ENCODE measurements around the gene ZDHHC13. TPM values are rescaled to one million over a fixed set of nuclear protein-coding genes. Genes with fewer than 3 reads are reported as not detected.

ZDHHC13 gene
- total RNA-seq, 2 experiments from 2014 or later, result 21.7 to 28.7 TPM

DNA sequence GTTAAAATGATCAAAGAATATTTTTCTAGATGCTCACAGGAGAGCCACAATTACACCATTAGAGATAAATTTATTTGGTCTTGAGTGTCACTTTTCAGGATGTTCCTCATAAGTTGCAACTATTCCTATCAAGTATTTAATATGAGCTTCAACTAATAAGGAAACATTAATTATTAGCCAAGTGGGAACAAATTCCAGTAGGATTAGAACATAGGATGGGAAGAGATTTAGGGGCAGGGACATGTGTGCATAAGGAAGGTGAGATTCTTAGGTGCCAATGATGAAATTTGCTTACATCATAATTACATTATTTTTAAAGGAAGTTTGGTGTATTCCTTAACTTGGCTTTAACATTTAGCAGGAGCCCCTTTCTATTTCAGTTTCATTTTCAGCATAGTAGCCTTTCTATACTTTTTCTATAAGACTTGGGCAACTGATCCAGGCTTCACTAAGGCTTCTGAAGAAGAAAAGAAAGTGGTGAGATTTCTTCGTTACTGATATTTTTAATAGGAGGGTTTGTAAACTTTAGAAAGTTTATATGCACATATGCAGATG lies 46.1 kb downstream of the ZDHHC13 start:
- DNase-seq (no peak), ATAC-seq (no peak)
- H3K27me3 Mint-ChIP-seq, result no peaks in the 10 kb centered on the region
- H3K4me1 Mint-ChIP-seq, result peaks cover 7% of the 10 kb centered on the region
- CTCF ChIA-PET, result no interaction called here
- peak overlapping the region; percentile 33 for H3K27ac Mint-ChIP-seq
- H3K4me3 Mint-ChIP-seq, result no peak overlapping the region
- H3K36me3 Mint-ChIP-seq, result peaks cover 42% of the 10 kb centered on the region
- no peaks in the 10 kb centered on the region for H3K9me3 Mint-ChIP-seq (ENCODE audit: low read depth)

GRCh38 chr11:19163617-19164016 lies 46.6 kb downstream of the ZDHHC13 start:
- no peak for ATAC-seq
- H3K27ac Mint-ChIP-seq, result no peak overlapping the region
- no peaks in the 10 kb centered on the region for H3K9me3 Mint-ChIP-seq (ENCODE audit: low read depth)
- no peaks in the 10 kb centered on the region for H3K27me3 Mint-ChIP-seq
- peaks cover 7% of the 10 kb centered on the region for H3K4me1 Mint-ChIP-seq
- CTCF ChIA-PET, result no interaction called here
- no peak for DNase-seq
- no peak overlapping the region for H3K4me3 Mint-ChIP-seq
- H3K36me3 Mint-ChIP-seq, result peaks cover 44% of the 10 kb centered on the region

DNA sequence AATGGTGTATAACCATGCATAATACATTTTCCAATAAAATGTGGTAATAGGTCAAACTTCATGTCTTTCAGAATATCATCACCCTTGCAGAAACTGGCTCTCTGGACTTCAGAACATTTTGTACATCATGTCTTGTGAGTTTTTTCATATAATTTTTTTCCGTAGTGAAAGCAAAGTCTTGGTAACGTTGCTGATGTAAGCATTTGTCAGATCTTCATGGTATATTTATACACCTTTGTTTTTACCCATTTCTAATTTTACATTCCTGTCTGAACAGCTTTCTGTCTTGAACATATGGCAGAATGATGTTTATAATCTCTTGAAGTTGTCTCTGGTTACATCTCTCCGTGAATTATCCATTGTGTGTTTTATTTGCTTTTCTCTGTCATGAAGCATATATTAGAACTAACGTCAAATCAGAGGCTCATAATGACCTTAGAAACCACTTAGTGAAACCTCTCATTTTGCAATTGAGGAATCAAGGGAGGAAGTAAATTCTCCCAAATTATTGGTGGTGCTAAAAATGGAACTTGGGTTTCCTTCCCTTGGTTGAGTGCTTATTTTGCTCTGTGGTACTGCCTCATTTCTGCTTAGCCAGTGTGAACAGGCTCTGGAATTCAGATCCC lies 47.4 kb downstream of the ZDHHC13 start:
- Mint-ChIP-seq H3K36me3 (peaks cover 42% of the 10 kb centered on the region), H3K4me3 (no peak overlapping the region), H3K9me3 (ENCODE audit: low read depth) (no peaks in the 10 kb centered on the region), H3K27ac (no peak overlapping the region), H3K27me3 (no peaks in the 10 kb centered on the region), H3K4me1 (peaks cover 7% of the 10 kb centered on the region)
- CTCF ChIA-PET, result no interaction called here
- no peak for ATAC-seq
- DNase-seq, result no peak

DNA sequence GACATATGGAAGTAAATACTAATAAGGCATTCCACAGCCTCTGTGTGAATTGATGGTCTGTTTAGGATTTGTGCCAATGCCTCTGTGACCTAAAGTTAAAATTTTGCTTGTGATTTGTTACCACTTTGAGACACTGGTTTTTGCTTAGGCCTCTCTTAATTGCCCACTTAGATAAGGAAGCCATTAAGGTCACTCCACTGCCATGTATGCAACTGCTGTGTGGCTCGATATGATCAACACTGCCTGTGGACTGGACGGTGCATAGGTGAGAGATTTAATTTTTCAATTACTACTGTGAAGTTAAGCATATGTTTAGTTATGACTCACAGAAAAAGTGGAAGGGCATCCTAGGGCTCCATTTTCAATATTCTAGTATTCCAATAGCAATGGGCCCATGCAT lies 47.9 kb downstream of the ZDHHC13 start:
- Mint-ChIP-seq H3K36me3 (peaks cover 44% of the 10 kb centered on the region), H3K4me1 (peaks cover 7% of the 10 kb centered on the region), H3K27ac (no peak overlapping the region), H3K27me3 (no peaks in the 10 kb centered on the region), H3K9me3 (ENCODE audit: low read depth) (no peaks in the 10 kb centered on the region), H3K4me3 (no peak overlapping the region)
- ATAC-seq, result no peak
- CTCF ChIA-PET, result no interaction called here
- DNase-seq, result no peak

DNA sequence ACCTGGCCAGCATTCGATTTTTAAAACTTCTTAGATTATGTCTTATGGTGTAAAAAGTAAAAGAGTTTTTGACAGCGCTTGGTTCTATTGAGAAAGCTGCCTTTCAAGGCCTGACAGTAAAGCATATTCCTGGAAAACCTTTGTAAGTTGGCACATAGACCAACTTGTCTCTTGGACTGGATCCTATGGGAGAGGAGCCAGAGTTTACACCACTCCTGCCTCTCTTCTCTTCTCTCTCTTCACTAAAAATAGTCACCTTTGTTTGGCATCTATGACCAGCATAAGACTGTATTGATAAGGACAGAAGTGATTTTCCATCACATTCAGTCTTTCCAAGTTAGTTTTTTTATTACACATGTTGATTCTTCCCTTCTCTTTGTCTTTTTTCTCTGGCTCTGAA lies 51.1 kb downstream of the ZDHHC13 start:
- Mint-ChIP-seq H3K4me1 (no peaks in the 10 kb centered on the region), H3K27me3 (no peaks in the 10 kb centered on the region), H3K27ac (no peak overlapping the region), H3K9me3 (ENCODE audit: low read depth) (no peaks in the 10 kb centered on the region), H3K4me3 (no peak overlapping the region), H3K36me3 (peaks cover 52% of the 10 kb centered on the region)
- DNase-seq (no peak), ATAC-seq (no peak)
- CTCF ChIA-PET, result no interaction called here

DNA sequence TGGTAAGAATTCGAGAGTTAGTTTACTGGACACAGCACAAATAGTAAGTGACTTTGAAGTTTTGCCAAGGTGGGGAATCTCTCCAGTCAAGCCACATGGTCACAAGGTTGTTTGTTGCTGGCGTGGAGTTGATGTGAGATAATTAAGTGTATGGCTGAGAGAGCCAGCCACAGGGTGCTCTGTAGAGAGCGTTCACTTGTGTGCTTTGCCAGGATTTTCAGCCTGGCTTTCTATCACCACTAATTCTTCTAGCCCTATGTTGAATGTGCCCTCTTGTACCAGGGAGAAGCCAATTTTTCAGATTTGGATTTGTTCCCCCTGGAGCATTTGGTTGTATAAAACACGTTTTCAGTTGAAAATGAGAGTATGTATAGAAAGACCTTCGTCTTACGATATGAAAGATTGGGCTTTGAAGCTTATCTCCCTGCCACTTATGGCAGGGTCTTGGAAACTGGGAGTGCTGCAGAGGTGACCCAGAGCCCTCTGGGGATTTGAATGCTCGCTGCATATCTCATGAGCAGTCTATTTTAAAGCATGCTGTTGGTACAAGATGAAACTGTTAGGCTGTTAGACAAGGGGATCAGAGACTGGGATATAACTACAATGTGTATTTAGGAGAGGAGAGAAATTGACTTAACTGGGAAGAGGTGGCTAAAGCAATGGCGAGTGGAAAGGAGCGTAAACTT lies 56.2 kb downstream of the ZDHHC13 start:
- no peak overlapping the region for H3K27ac Mint-ChIP-seq
- H3K4me3 Mint-ChIP-seq, result no peak overlapping the region
- no peaks in the 10 kb centered on the region for H3K9me3 Mint-ChIP-seq (ENCODE audit: low read depth)
- DNase-seq, result no peak
- no peaks in the 10 kb centered on the region for H3K4me1 Mint-ChIP-seq
- CTCF ChIA-PET, result no interaction called here
- H3K27me3 Mint-ChIP-seq, result no peaks in the 10 kb centered on the region
- H3K36me3 Mint-ChIP-seq, result peaks cover 44% of the 10 kb centered on the region
- no peak for ATAC-seq

GRCh38 chr11:19173964-19174638 lies 57.1 kb downstream of the ZDHHC13 start:
- H3K27ac Mint-ChIP-seq, result no peak overlapping the region
- no peaks in the 10 kb centered on the region for H3K9me3 Mint-ChIP-seq (ENCODE audit: low read depth)

DNA sequence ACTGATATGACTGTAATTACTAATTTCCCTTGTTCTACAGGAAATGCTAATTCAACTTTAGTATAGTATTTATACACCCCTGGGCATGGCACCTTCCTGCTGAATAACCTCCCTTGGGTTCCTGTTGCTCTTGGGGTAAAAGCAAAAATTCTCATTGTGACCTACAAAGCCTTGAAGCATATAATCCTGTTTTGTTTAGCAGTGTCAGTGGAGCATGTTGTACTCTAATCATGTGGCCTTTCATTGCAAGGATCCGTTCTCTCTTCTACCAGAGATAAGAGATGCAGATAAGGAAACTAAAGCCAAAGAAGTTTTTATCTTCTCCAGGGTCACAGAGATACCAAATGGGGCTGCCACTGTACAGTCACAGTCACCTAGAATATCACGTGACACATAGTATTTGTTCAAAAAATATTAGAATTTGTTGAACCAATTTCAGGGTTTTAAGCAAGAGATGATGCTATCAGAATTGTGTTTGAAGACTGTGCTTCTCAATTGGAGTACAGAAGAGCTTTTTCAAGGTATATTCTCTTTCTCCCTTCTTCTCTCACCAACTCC lies 59.7 kb downstream of the ZDHHC13 start:
- H3K36me3 Mint-ChIP-seq, result peaks cover 33% of the 10 kb centered on the region
- no peak overlapping the region for H3K27ac Mint-ChIP-seq
- H3K4me1 Mint-ChIP-seq, result no peaks in the 10 kb centered on the region

More at GRCh38 chr11:19173964-19174638, 57.1 kb downstream of the ZDHHC13 start:
- H3K36me3 Mint-ChIP-seq, result peaks cover 45% of the 10 kb centered on the region
- CTCF ChIA-PET, result no interaction called here
- no peak overlapping the region for H3K4me3 Mint-ChIP-seq
- ATAC-seq (no peak), DNase-seq (no peak)
- no peaks in the 10 kb centered on the region for H3K4me1 Mint-ChIP-seq
- no peaks in the 10 kb centered on the region for H3K27me3 Mint-ChIP-seq

DNA sequence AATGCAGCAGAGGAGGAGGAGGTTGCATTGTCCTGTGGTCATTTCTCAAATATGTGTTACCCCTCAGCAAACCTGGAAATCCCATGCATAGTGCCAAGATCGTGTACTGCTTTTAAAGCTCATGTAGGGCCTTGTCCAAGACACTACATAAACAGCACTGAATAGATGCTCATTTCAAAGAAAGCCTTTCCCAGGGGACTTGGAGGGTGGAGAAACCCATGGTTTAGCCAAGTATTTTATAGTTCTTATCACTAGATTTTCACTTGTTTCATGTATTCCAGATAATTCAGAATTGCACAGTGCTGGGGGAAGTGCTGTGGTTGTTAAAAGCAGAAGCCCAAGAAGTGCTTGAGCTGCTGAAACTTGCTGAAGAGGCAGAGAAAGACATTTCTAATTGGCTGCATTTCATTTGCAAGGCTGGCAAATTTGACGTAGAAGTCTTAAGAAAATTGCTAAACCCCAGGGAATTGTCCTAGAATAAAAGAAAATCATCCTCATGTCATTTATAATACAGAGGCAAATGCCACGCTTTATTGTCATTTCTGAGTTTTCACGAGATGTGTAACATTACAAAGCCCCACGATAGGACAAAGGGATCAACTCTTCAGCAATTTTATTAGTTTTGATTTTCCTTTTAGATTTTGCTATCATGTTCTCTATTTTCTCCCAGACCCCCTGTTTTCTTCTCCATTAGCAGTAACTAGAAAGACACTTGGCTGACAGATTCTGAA lies 64.7 kb downstream of the ZDHHC13 start:
- ATAC-seq (no peak), DNase-seq (no peak)
- H3K4me1 Mint-ChIP-seq, result no peaks in the 10 kb centered on the region
- no peaks in the 10 kb centered on the region for H3K27me3 Mint-ChIP-seq
- peaks cover 6% of the 10 kb centered on the region for H3K36me3 Mint-ChIP-seq
- no peak overlapping the region for H3K4me3 Mint-ChIP-seq
- no peak overlapping the region for H3K27ac Mint-ChIP-seq
- no peaks in the 10 kb centered on the region for H3K9me3 Mint-ChIP-seq (ENCODE audit: low read depth)
- CTCF ChIA-PET, result no interaction called here

More for the DNA sequence above, 59.7 kb downstream of the ZDHHC13 start:
- H3K4me3 Mint-ChIP-seq, result no peak overlapping the region
- no peaks in the 10 kb centered on the region for H3K27me3 Mint-ChIP-seq
- CTCF ChIA-PET, result no interaction called here
- ATAC-seq, result no peak
- H3K9me3 Mint-ChIP-seq (ENCODE audit: low read depth), result no peaks in the 10 kb centered on the region
- no peak for DNase-seq

- Mint-ChIP-seq H3K9me3 (ENCODE audit: low read depth) (no peaks in the 10 kb centered on the region), H3K27me3 (no peaks in the 10 kb centered on the region)
- CTCF ChIA-PET, result no interaction called here
Measured at GRCh38 chr11:19183646-19184045, 66.7 kb downstream of the ZDHHC13 start.

GRCh38 chr11:19185036-19185435 lies 68.1 kb downstream of the ZDHHC13 start:
- no peak for ATAC-seq
- CTCF ChIA-PET, result no interaction called here
- Mint-ChIP-seq H3K4me1 (no peaks in the 10 kb centered on the region), H3K9me3 (ENCODE audit: low read depth) (no peaks in the 10 kb centered on the region), H3K27me3 (no peaks in the 10 kb centered on the region), H3K27ac (no peak overlapping the region), H3K36me3 (peaks cover under 1% of the 10 kb centered on the region), H3K4me3 (no peak overlapping the region)
- no peak for DNase-seq

More at GRCh38 chr11:19183646-19184045, 66.7 kb downstream of the ZDHHC13 start:
- DNase-seq (no peak), ATAC-seq (no peak)
- Mint-ChIP-seq H3K4me1 (no peaks in the 10 kb centered on the region), H3K27ac (no peak overlapping the region), H3K36me3 (peaks cover 2% of the 10 kb centered on the region), H3K4me3 (no peak overlapping the region)

DNA sequence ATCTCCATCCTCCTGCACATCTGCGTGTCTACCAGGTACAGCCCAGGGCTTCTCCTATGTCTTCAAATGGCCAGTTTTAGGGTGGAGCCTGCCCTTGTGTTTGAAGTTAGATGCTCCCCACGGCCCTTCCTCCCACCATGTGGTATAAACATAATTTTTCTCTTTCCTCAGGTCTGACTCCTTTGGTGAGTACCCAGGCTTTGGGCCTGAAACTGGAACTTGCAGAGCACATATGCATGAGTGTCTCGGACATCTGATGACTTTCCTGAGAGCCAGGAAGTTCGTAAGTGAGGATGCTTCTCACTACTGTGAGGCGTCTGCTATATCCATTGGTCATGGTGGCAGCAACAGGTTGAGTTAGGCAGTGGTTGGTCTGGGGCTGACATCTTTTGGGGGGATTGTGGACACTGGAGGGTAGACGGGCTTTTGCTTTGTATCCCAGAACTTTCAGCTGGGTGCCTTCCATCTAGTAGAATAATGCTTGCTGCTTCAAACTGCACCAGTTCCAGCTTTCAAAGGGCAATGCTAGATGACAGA lies 68.6 kb downstream of the ZDHHC13 start:
- ATAC-seq, result no peak
- Mint-ChIP-seq H3K4me3 (no peak overlapping the region), H3K36me3 (no peaks in the 10 kb centered on the region), H3K4me1 (no peaks in the 10 kb centered on the region), H3K9me3 (ENCODE audit: low read depth) (no peaks in the 10 kb centered on the region), H3K27ac (no peak overlapping the region), H3K27me3 (no peaks in the 10 kb centered on the region)
- DNase-seq, result no peak
- CTCF ChIA-PET, result no interaction called here

Measured in activated CD8-positive, alpha-beta memory T cell treated with anti-CD3 and anti-CD28 coated beads, Interleukin-2, amount 10 ng/mL, durations not matched to agents 7 days and 5 days (primary cell).